ENCODE data around the gene STAG1.

- no peak for TF ChIP-seq PREB (CRISPR knock-in tag; IDR thresholded peaks at IDR 0.05)
- no peak for TF ChIP-seq SRSF9 (IDR thresholded peaks at IDR 0.05; ENCODE audit: borderline replicate concordance, insufficient read depth, low read depth, low read length, poor library complexity, severe bottlenecking)
- no peak for TF ChIP-seq NR3C1 (CRISPR knock-in tag; IDR thresholded peaks at IDR 0.05)
- TF ChIP-seq NPAS2 (CRISPR knock-in tag; IDR thresholded peaks at IDR 0.05; ENCODE audit: borderline replicate concordance): no peak
- TF ChIP-seq FOSL2 (CRISPR knock-in tag; IDR thresholded peaks at IDR 0.05): no peak
- TF ChIP-seq ZFP37 (CRISPR knock-in tag; IDR thresholded peaks at IDR 0.05; ENCODE audit: borderline replicate concordance): no peak
- no peak for TF ChIP-seq ZNF350 (CRISPR knock-in tag; IDR thresholded peaks at IDR 0.05; ENCODE audit: borderline replicate concordance, low read depth)
Observed at GRCh38 chr3:136346486-136346885, 405.7 kb downstream of the STAG1 start.

Data from HepG2 (cell line).